K562 (cell line): Measurements from ENCODE around the gene HEXD. TPM values are rescaled to one million over a fixed set of nuclear protein-coding genes. Genes with fewer than 3 reads are reported as not detected.
A peak's percentile ranks its signal among the peaks of the same experiment; 100 is the strongest.

Experiments used
- ATAC-seq: fragments of 200-7000 bp; cut with Tn5 transposase; 3 replicates; pipeline ENCODE4 v1.9.1; 2020; ENCODE audit warnings: moderate library complexity
- BruUV-seq: library from RNA; stranded (reverse); fragments of 400-500 nt; replicated peaks from 2 replicates; lab custom pipeline; 2021; lab: Mats Ljungman, UMichigan
- CTCF ChIA-PET: fragments of 300-600 bp; formaldehyde crosslinking; extraction: SDS; loops from one replicate; lab custom pipeline; 2021; ENCODE audit warnings: low intra/inter-chr PET ratio; lab: Yijun Ruan, JAX
- POLR2A ChIA-PET: fragments of 300-600, 350-650 bp; sonication (Branson Sonifier 250); formaldehyde crosslinking; extraction: SDS; loops from one replicate; lab custom pipeline; 2021; ENCODE audit warnings: antibody characterized with exemption, inconsistent platforms; lab: Yijun Ruan, JAX
- DNase-seq, 4 experiments: peaks; one replicate each; pipeline versions ENCODE4 v3.0.0 to v3.0.0-alpha.2; 2011 to 2018; ENCODE audit warnings: low spot score in 3 of 4, mixed read lengths in 3 of 4; ENCODE audit errors: extremely low read depth in 1 of 4
- FAIRE-seq: peaks from 2 replicates; lab custom pipeline; 2011; peaks lifted over from hg19 to GRCh38; lab: Jason Lieb, UNC
- H2AFZ ChIP-seq: 2 replicates; pipeline ENCODE4 v1.6.0; 2011; ENCODE audit warnings: low read depth, low read length, control low read depth, inconsistent platforms
- H3K27ac ChIP-seq: fragments of 200-600 bp; 3 replicates; pipeline ENCODE4 v1.8.0; 2011; ENCODE audit warnings: low read depth, mild to moderate bottlenecking, control low read depth, inconsistent platforms, low read length, moderate library complexity, mixed read lengths; ENCODE audit errors: extremely low read depth
- H3K27me3 ChIP-seq, 2 experiments: fragments of 300-600 bp in 1 of 2; 2 replicates in 1 of 2; 3 replicates in 1 of 2; pipeline versions ENCODE4 v1.6.0 to v1.8.0; 2011; ENCODE audit warnings: inconsistent platforms in 2 of 2, low read length in 2 of 2, mild to moderate bottlenecking in 1 of 2, mixed read lengths in 1 of 2, moderate library complexity in 1 of 2; ENCODE audit not compliant: control insufficient read depth in 2 of 2, insufficient read depth in 2 of 2
- H3K36me3 ChIP-seq: fragments of 300-600 bp; 3 replicates; pipeline ENCODE4 v1.8.0; 2011; ENCODE audit warnings: mild to moderate bottlenecking, low read length, inconsistent platforms; ENCODE audit not compliant: control insufficient read depth, insufficient read depth
- H3K4me1 ChIP-seq, 2 experiments: fragments of 200-600 bp in 1 of 2; replicated peaks in 1 of 2; 2 replicates in 1 of 2; 3 replicates in 1 of 2; pipeline versions ENCODE4 v1.5.1 to v1.8.0; 2011; ENCODE audit warnings: inconsistent platforms in 2 of 2, low read length in 2 of 2, mild to moderate bottlenecking in 1 of 2, mixed read lengths in 1 of 2, moderate library complexity in 1 of 2; ENCODE audit not compliant: control insufficient read depth in 2 of 2, insufficient read depth in 2 of 2
- H3K4me2 ChIP-seq: 2 replicates; pipeline ENCODE4 v1.6.1; 2011; ENCODE audit warnings: low read length, control low read depth, inconsistent platforms, mixed read lengths; ENCODE audit not compliant: insufficient read depth
- H3K4me3 ChIP-seq: fragments of 200-600 bp; sonication (generic), shearing (Covaris generic); 2 replicates; pipeline ENCODE4 v1.5.1; 2016; ENCODE audit warnings: control low read depth, inconsistent platforms
- H3K79me2 ChIP-seq: fragments of 200-600 bp; 3 replicates; pipeline ENCODE4 v1.8.0; 2011; ENCODE audit warnings: low read length, inconsistent platforms; ENCODE audit not compliant: control insufficient read depth, insufficient read depth
- H3K9ac ChIP-seq, 2 experiments: 2 replicates each; pipeline versions ENCODE4 v1.6.0 to v1.6.1; 2011; ENCODE audit warnings: low read depth in 2 of 2, low read length in 2 of 2, control low read depth in 1 of 2, inconsistent platforms in 1 of 2, mild to moderate bottlenecking in 1 of 2, mixed read lengths in 1 of 2; ENCODE audit not compliant: insufficient read depth in 1 of 2
- H3K9me1 ChIP-seq: one replicate; pipeline ENCODE4 v1.6.0; 2011; ENCODE audit warnings: inconsistent platforms, mild to moderate bottlenecking, low read length, moderate library complexity; ENCODE audit not compliant: control insufficient read depth, insufficient read depth
- H3K9me3 ChIP-seq: replicated peaks from 2 replicates; pipeline ENCODE4 v1.5.1; 2011; ENCODE audit warnings: low read depth, low read length, inconsistent platforms; ENCODE audit not compliant: control insufficient read depth, insufficient read depth
- H4K20me1 ChIP-seq: replicated peaks from 2 replicates; pipeline ENCODE4 v1.6.1; 2011; ENCODE audit warnings: low read length, inconsistent platforms, mixed read lengths; ENCODE audit not compliant: control insufficient read depth, insufficient read depth
- EGR1 ChIP-seq: fragments of 450-650 bp; conservative IDR thresholded peaks from 2 replicates; pipeline ENCODE4 v1.6.1; 2017; ENCODE audit warnings: mild to moderate bottlenecking
- HLTF ChIP-seq: fragments of 450-650 bp; IDR thresholded peaks from 2 replicates; pipeline ENCODE4 v1.6.1; 2016
- WGBS: fragments of 100-300 bp; shearing (Covaris generic); methylation state at CpG from one replicate; pipeline ENCODE4 v1.1.6; 2016; ENCODE audit warnings: low coverage, mixed read lengths; ENCODE audit not compliant: insufficient coverage; ENCODE audit errors: missing lambda C conversion rate; 5-methylcytosine and 5-hydroxymethylcytosine counted together
- in situ Hi-C: fragments of 300-500 bp; cut with MboI; formaldehyde crosslinking; loops from 4 replicates; pipeline ENCODE4 v1.15.0; 2018; ENCODE audit warnings: inconsistent platforms, mixed read lengths
- intact Hi-C: fragments of 100-400 bp; cut with micrococcal nuclease; formaldehyde crosslinking; loops from 2 replicates; pipeline ENCODE4 v1.14.2; 2022
- polyA plus RNA-seq, 8 experiments: library from polyadenylated mRNA; depleted of rRNA in 4 of 8; stranded (reverse) in 5 of 8; unstranded in 3 of 8; fragments of >200 nt; fragmentation: Nextera tagmentation in 2 of 8; fragmentation: Illumina TruSeq in 1 of 8; extraction: Ambion mirVana in 2 of 8; extraction: Trizol in 1 of 8; gene quantifications; 2 replicates each; pipeline versions ENCODE4 v1.2.1 to v1.2.3, GENCODE V29; 2011 to 2014; ENCODE audit warnings: inconsistent platforms in 1 of 8, missing spikeins in 1 of 8
- total RNA-seq, 7 experiments: library from RNA; depleted of rRNA in 6 of 7; stranded (reverse); fragments of >200 nt in 6 of 7; fragmentation: Illumina TruSeq in 2 of 7; extraction: Trizol in 2 of 7; gene quantifications; 2 replicates each; pipeline versions ENCODE4 v1.2.1 to v1.2.3, GENCODE V29; 2011 to 2021; ENCODE audit warnings: low replicate concordance in 1 of 7
- TF ChIP-seq, protein P1 (sequence below): fragments of 450-650 bp; IDR thresholded peaks from 2 replicates; pipeline ENCODE4 v1.6.1; 2017; ENCODE audit warnings: antibody characterized with exemption
- TF ChIP-seq, protein P2 (sequence below): sonication (generic); formaldehyde crosslinking; IDR thresholded peaks from 2 replicates; pipeline ENCODE4 v1.8.1; 2023; ENCODE audit warnings: mild to moderate bottlenecking, missing genetic modification reagents

HEXD gene
- total and polyA plus RNA-seq, 9 of the 15 experiments (the other 6 are each of a cell fraction or from before 2014, with no cell fraction given): 1.0 to 25.3 (median 10.0) TPM

- Histone ChIP-seq H3K4me2 (no peak within 1 kb of the TSS), H3K9me1 (no peaks in the 10 kb centered on the region), H3K27ac (peak within 1 kb of the TSS; percentile 56; the same call in 2 of the 3 replicates), H3K4me3 (no peak within 1 kb of the TSS), H3K4me1 (peaks cover 7 to 46% of the 10 kb centered on the region in 2 experiments; a peak in 4 of 5 replicates), H2AFZ (peak within 1 kb of the TSS; percentile 88), H3K9ac (peak within 1 kb of the TSS in 1 of 2 experiments; percentile 84; a peak in 1 of 4 replicates), H3K9me3 (no peaks in the 10 kb centered on the region), H3K36me3 (no peaks in the 10 kb centered on the region), H3K27me3 (no peaks in the 10 kb centered on the region), H3K79me2 (no peaks in the 10 kb centered on the region), H4K20me1 (no peaks in the 10 kb centered on the region)
- TF ChIP-seq HLTF (no peak), EGR1 (no peak)
- TF ChIP-seq, protein P1, sequence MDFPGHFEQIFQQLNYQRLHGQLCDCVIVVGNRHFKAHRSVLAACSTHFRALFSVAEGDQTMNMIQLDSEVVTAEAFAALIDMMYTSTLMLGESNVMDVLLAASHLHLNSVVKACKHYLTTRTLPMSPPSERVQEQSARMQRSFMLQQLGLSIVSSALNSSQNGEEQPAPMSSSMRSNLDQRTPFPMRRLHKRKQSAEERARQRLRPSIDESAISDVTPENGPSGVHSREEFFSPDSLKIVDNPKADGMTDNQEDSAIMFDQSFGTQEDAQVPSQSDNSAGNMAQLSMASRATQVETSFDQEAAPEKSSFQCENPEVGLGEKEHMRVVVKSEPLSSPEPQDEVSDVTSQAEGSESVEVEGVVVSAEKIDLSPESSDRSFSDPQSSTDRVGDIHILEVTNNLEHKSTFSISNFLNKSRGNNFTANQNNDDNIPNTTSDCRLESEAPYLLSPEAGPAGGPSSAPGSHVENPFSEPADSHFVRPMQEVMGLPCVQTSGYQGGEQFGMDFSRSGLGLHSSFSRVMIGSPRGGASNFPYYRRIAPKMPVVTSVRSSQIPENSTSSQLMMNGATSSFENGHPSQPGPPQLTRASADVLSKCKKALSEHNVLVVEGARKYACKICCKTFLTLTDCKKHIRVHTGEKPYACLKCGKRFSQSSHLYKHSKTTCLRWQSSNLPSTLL: no peak
- TF ChIP-seq, protein P2, sequence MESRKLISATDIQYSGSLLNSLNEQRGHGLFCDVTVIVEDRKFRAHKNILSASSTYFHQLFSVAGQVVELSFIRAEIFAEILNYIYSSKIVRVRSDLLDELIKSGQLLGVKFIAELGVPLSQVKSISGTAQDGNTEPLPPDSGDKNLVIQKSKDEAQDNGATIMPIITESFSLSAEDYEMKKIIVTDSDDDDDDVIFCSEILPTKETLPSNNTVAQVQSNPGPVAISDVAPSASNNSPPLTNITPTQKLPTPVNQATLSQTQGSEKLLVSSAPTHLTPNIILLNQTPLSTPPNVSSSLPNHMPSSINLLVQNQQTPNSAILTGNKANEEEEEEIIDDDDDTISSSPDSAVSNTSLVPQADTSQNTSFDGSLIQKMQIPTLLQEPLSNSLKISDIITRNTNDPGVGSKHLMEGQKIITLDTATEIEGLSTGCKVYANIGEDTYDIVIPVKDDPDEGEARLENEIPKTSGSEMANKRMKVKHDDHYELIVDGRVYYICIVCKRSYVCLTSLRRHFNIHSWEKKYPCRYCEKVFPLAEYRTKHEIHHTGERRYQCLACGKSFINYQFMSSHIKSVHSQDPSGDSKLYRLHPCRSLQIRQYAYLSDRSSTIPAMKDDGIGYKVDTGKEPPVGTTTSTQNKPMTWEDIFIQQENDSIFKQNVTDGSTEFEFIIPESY (CRISPR knock-in tag): peak; percentile 92
- CTCF ChIA-PET: no interaction called here
- intact Hi-C loops (no loop called here), in situ Hi-C loops (no loop called here)
- ATAC-seq (no peak), FAIRE-seq (no peak), DNase-seq (no peak)
- 91% methylated on average over 21 of the region's 109 CpGs for WGBS
- POLR2A ChIA-PET: interaction anchor here (0.6 to 1.0 kb wide), 2 partner anchors 10 to 369 kb away, joined by 4 to 5 read pairs; no protein-coding TSS in a partner anchor
- no TSS peak for BruUV-seq
Observed at GRCh38 chr17:82371333-82372248, 46.6 kb upstream of the HEXD start, which contains the start of gene UTS2R. Gene UTS2R (plus strand): TSS chr17:82371765. CDS start chr17:82374325, 2,560 bp downstream.
